ENCODE data around the gene GTF3C5. TPM values are rescaled to one million over a fixed set of nuclear protein-coding genes. Genes with fewer than 3 reads are reported as not detected.
A peak's percentile ranks its signal among the peaks of the same experiment; 100 is the strongest.

The GTF3C5 gene
- polyA plus RNA-seq, 1 of the 3 experiments (the other 2 are of a cell fraction) = 57.3 TPM

GRCh38 chr9:132990781-132991180 lies 40.0 kb upstream of the GTF3C5 start:
- TF ChIP-seq FOXJ3 (CRISPR knock-in tag; IDR thresholded peaks at IDR 0.05) (no peak), TAF1 (IDR thresholded peaks at IDR 0.05; ENCODE audit: borderline replicate concordance, low read depth, low read length) (no peak), CTCF (IDR thresholded peaks at IDR 0.05) (no peak), FOSL2 (IDR thresholded peaks at IDR 0.05; ENCODE audit: borderline replicate concordance, low read depth) (no peak), SMC3 (IDR thresholded peaks at IDR 0.05; ENCODE audit: low read depth, low read length) (no peak), MXI1 (IDR thresholded peaks at IDR 0.05; ENCODE audit: low read depth, low read length) (no peak)
- H2AFZ ChIP-seq (ENCODE audit: low read depth) = no peak overlapping the region
- H3K4me1 ChIP-seq (ENCODE audit: control insufficient read depth in 1 of 2, insufficient read depth in 2 of 2, low read depth in 1 of 2, low read length in 1 of 2) = no peaks in the 10 kb centered on the region; a peak in 1 of 4 replicates
- H3K27me3 ChIP-seq (ENCODE audit: insufficient read depth) = peaks cover 35% of the 10 kb centered on the region
- no peaks in the 10 kb centered on the region for H4K20me1 ChIP-seq (ENCODE audit: insufficient read depth)
- no peak overlapping the region for H3K27ac ChIP-seq (ENCODE audit: low read depth in 2 of 2, low read length in 1 of 2)
- CTCF ChIA-PET = interaction anchor here (1.1 to 2.5 kb wide), 5 partner anchors 12 to 88 kb away, joined by 3 to 9 read pairs (median 5); no protein-coding TSS in a partner anchor
- no peaks in the 10 kb centered on the region for H3K79me2 ChIP-seq (ENCODE audit: insufficient read depth)
- H3K4me2 ChIP-seq = no peak overlapping the region
- H3K9me3 ChIP-seq = no peaks in the 10 kb centered on the region
- no peaks in the 10 kb centered on the region for H3F3A ChIP-seq (replicated peaks; ENCODE audit: insufficient read depth)
- no peaks in the 10 kb centered on the region for H3K9me2 ChIP-seq
- no peak overlapping the region for H3K9ac ChIP-seq
- H3K4me3 ChIP-seq (ENCODE audit: low read depth in 2 of 2, low read length in 1 of 2) = no peak overlapping the region
- H3K36me3 ChIP-seq (replicated peaks in 1 of 2; ENCODE audit: control insufficient read depth in 1 of 2, insufficient read depth in 2 of 2, low read length in 1 of 2) = no peaks in the 10 kb centered on the region
- 75% methylated on average over 5 of the region's 14 CpGs for WGBS (ENCODE audit: low lambda C conversion rate)
- DNase-seq = peak; percentile 4
- POLR2A ChIA-PET = no interaction called here

- peak; percentile 33 for DNase-seq
- POLR2A ChIA-PET = no interaction called here
- 37% methylated on average over 15 of the region's 16 CpGs for WGBS (ENCODE audit: low lambda C conversion rate)
- no peak for TF ChIP-seq JUND (IDR thresholded peaks at IDR 0.05)
- no peak for TF ChIP-seq FOXM1 (IDR thresholded peaks at IDR 0.05; ENCODE audit: low read depth)
- TF ChIP-seq, protein P1, sequence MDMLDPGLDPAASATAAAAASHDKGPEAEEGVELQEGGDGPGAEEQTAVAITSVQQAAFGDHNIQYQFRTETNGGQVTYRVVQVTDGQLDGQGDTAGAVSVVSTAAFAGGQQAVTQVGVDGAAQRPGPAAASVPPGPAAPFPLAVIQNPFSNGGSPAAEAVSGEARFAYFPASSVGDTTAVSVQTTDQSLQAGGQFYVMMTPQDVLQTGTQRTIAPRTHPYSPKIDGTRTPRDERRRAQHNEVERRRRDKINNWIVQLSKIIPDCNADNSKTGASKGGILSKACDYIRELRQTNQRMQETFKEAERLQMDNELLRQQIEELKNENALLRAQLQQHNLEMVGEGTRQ (IDR thresholded peaks at IDR 0.05; ENCODE audit: borderline replicate concordance, low read depth, low read length) = no peak
- no peak for TF ChIP-seq TEAD4 (IDR thresholded peaks at IDR 0.05; ENCODE audit: borderline replicate concordance, insufficient read depth)
- no peak for TF ChIP-seq MXI1 (IDR thresholded peaks at IDR 0.05; ENCODE audit: low read depth, low read length)
- no peak for TF ChIP-seq ZBTB33 (IDR thresholded peaks at IDR 0.05; ENCODE audit: borderline replicate concordance, low read depth)
- no peak for TF ChIP-seq RAD21 (IDR thresholded peaks at IDR 0.05; ENCODE audit: low read length)
- TF ChIP-seq POLR2AphosphoS5 (IDR thresholded peaks at IDR 0.05; ENCODE audit: low read depth, low read length) = no peak
- TF ChIP-seq NRF1 (IDR thresholded peaks at IDR 0.05; ENCODE audit: low read depth, low read length) = no peak
- TF ChIP-seq TAF1 (IDR thresholded peaks at IDR 0.05; ENCODE audit: borderline replicate concordance, low read depth, low read length) = no peak
- TF ChIP-seq EZH2phosphoT487 (IDR thresholded peaks at IDR 0.05; ENCODE audit: borderline replicate concordance, low read depth) = no peak
- no peak for TF ChIP-seq MEF2A (IDR thresholded peaks at IDR 0.05; ENCODE audit: borderline replicate concordance, low read depth)
- TF ChIP-seq CTCF (IDR thresholded peaks at IDR 0.05) = no peak
- TF ChIP-seq GATA2 (CRISPR knock-in tag; IDR thresholded peaks at IDR 0.05) = no peak
Observed at GRCh38 chr9:132991351-132992300, 39.2 kb upstream of the GTF3C5 start.

More at GRCh38 chr9:132991351-132992300, 39.2 kb upstream of the GTF3C5 start:
- Histone ChIP-seq H3K4me1 (ENCODE audit: control insufficient read depth in 1 of 2, insufficient read depth in 2 of 2, low read depth in 1 of 2, low read length in 1 of 2) (no peaks in the 10 kb centered on the region; a peak in 1 of 4 replicates), H3K9me3 (no peaks in the 10 kb centered on the region), H3K27ac (ENCODE audit: low read depth in 2 of 2, low read length in 1 of 2) (no peak overlapping the region), H3F3A (replicated peaks; ENCODE audit: insufficient read depth) (no peaks in the 10 kb centered on the region), H3K36me3 (replicated peaks in 1 of 2; ENCODE audit: control insufficient read depth in 1 of 2, insufficient read depth in 2 of 2, low read length in 1 of 2) (no peaks in the 10 kb centered on the region), H3K9ac (no peak overlapping the region), H3K4me3 (ENCODE audit: low read depth in 2 of 2, low read length in 1 of 2) (no peak overlapping the region), H4K20me1 (ENCODE audit: insufficient read depth) (no peaks in the 10 kb centered on the region), H3K79me2 (ENCODE audit: insufficient read depth) (no peaks in the 10 kb centered on the region), H3K27me3 (ENCODE audit: insufficient read depth) (peaks cover 35% of the 10 kb centered on the region), H3K9me2 (no peaks in the 10 kb centered on the region), H3K4me2 (no peak overlapping the region), H2AFZ (ENCODE audit: low read depth) (no peak overlapping the region)
- CTCF ChIA-PET = interaction anchor here (1.1 to 2.5 kb wide), 6 partner anchors 12 to 156 kb away, joined by 3 to 9 read pairs (median 4); no protein-coding TSS in a partner anchor

All from SK-N-SH (cell line).